BE2C (cell line): ENCODE data around the gene HGF.

Experiments
- DNase-seq: peaks from one replicate; pipeline ENCODE4 v3.0.0-alpha.2; 2020
- H3K27me3 ChIP-seq: fragments of 250-450 bp; sonication (Bioruptor Pico); 2 replicates; pipeline ENCODE4 v1.5.1; 2020; ENCODE audit warnings: mild to moderate bottlenecking
- H3K36me3 ChIP-seq: fragments of 250-450 bp; sonication (Bioruptor Pico); 2 replicates; pipeline ENCODE4 v1.5.1; 2020; ENCODE audit warnings: mild to moderate bottlenecking
- H3K4me1 ChIP-seq: fragments of 250-450 bp; sonication (Bioruptor Pico); 2 replicates; pipeline ENCODE4 v1.5.1; 2020
- H3K4me3 ChIP-seq: 2 replicates; pipeline ENCODE4 v1.5.1; 2011; ENCODE audit warnings: low read depth, low read length
- H3K9me3 ChIP-seq: fragments of 250-450 bp; sonication (Bioruptor Pico); 2 replicates; pipeline ENCODE4 v1.5.1; 2020
- CTCF ChIP-seq: IDR thresholded peaks from 2 replicates; pipeline ENCODE4 v1.5.1; 2012; ENCODE audit warnings: mild to moderate bottlenecking, low read depth, low read length

The HGF gene

GRCh38 chr7:81767926-81768325 is 1.9 kb downstream of the HGF start:
- H3K9me3 ChIP-seq = no peaks in the 10 kb centered on the region
- no peak for TF ChIP-seq CTCF
- H3K27me3 ChIP-seq = no peaks in the 10 kb centered on the region
- DNase-seq = no peak
- 0 out of 2 replicates have a peak, but pooled peaks cover 3% of the 10 kb centered on the region for H3K36me3 ChIP-seq
- H3K4me3 ChIP-seq = peak overlapping the region; percentile 70
- peaks cover 29% of the 10 kb centered on the region for H3K4me1 ChIP-seq

GRCh38 chr7:81761821-81762220 is 8.0 kb downstream of the HGF start:
- no peak for DNase-seq
- Histone ChIP-seq H3K4me1 (peaks cover 22% of the 10 kb centered on the region), H3K9me3 (no peaks in the 10 kb centered on the region), H3K27me3 (no peaks in the 10 kb centered on the region), H3K36me3 (peaks cover 20% of the 10 kb centered on the region), H3K4me3 (no peak overlapping the region)
- TF ChIP-seq CTCF = 0 out of 2 replicates have a peak, but pooled peaks have one; percentile 5

- TF ChIP-seq CTCF = no peak
- DNase-seq = no peak
- Histone ChIP-seq H3K36me3 (peaks cover 28% of the 10 kb centered on the region), H3K27me3 (no peaks in the 10 kb centered on the region), H3K9me3 (no peaks in the 10 kb centered on the region), H3K4me1 (peaks cover 17% of the 10 kb centered on the region), H3K4me3 (no peak overlapping the region)
These were observed 8.8 kb downstream of the HGF start for GRCh38 chr7:81761031-81761430.

- TF ChIP-seq CTCF = no peak
- H3K4me1 ChIP-seq = 0 out of 2 replicates have a peak, but pooled peaks cover 2% of the 10 kb centered on the region
- H3K4me3 ChIP-seq = no peak overlapping the region
- peaks cover 33% of the 10 kb centered on the region for H3K36me3 ChIP-seq
- no peak for DNase-seq
- no peaks in the 10 kb centered on the region for H3K27me3 ChIP-seq
- no peaks in the 10 kb centered on the region for H3K9me3 ChIP-seq
These were observed 14.7 kb downstream of the HGF start for GRCh38 chr7:81754918-81755696.

- Histone ChIP-seq H3K4me3 (no peak overlapping the region), H3K36me3 (peaks cover 29% of the 10 kb centered on the region), H3K9me3 (no peaks in the 10 kb centered on the region), H3K27me3 (no peaks in the 10 kb centered on the region), H3K4me1 (0 out of 2 replicates have a peak, but pooled peaks cover 2% of the 10 kb centered on the region)
- DNase-seq = no peak
- TF ChIP-seq CTCF = no peak
These were observed 16.5 kb downstream of the HGF start for GRCh38 chr7:81753392-81753791.

- Histone ChIP-seq H3K27me3 (no peaks in the 10 kb centered on the region), H3K9me3 (no peaks in the 10 kb centered on the region), H3K4me3 (no peak overlapping the region), H3K4me1 (0 out of 2 replicates have a peak, but pooled peaks cover 2% of the 10 kb centered on the region), H3K36me3 (peaks cover 29% of the 10 kb centered on the region)
- TF ChIP-seq CTCF = no peak
- DNase-seq = no peak
These were observed 17.5 kb downstream of the HGF start for GRCh38 chr7:81752318-81752714.
